Colonic mucosa (tissue), 4 donors: Measurements from ENCODE around the gene SMURF1. TPM values are rescaled to one million over a fixed set of nuclear protein-coding genes. Genes with fewer than 3 reads are reported as not detected.

Experiments used
- DNase-seq: peaks from one replicate; pipeline ENCODE4 v3.0.0-alpha.2; 2020
- H3K27ac ChIP-seq: fragments of 200-600 bp; one replicate; pipeline ENCODE4 v1.8.0; 2021
- H3K27me3 ChIP-seq: fragments of 200-600 bp; one replicate; pipeline ENCODE4 v1.8.0; 2021
- H3K36me3 ChIP-seq: fragments of 200-600 bp; one replicate; pipeline ENCODE4 v1.8.0; 2021
- H3K4me1 ChIP-seq: fragments of 200-600 bp; one replicate; pipeline ENCODE4 v1.8.0; 2021; ENCODE audit warnings: mild to moderate bottlenecking
- H3K4me3 ChIP-seq: fragments of 200-600 bp; one replicate; pipeline ENCODE4 v1.8.0; 2021
- H3K9ac ChIP-seq, 2 donors: one replicate each; pipeline ENCODE4 v1.7.0; 2013; ENCODE audit warnings: control low read depth in 2 of 2, low read depth in 2 of 2, low read length in 2 of 2
- H3K9me3 ChIP-seq: fragments of 200-600 bp; one replicate; pipeline ENCODE4 v1.8.0; 2021
- intact Hi-C: fragments of 100-400 bp; cut with DNase I; formaldehyde crosslinking; loops from one replicate; pipeline ENCODE4 v1.14.1; 2022
- total RNA-seq, 2 donors: library from RNA; stranded (reverse); fragmentation: NEBNext Ultra II Directional in 1 of 2; extraction: Animal tissue kit (Norgen Biotek cat#: 25700) in 1 of 2; gene quantifications; one replicate each; pipeline ENCODE4 v1.2.1, GENCODE V29; 2021
- TF ChIP-seq, protein P1 (sequence below): fragments of 200-600 bp; IDR thresholded peaks from one replicate; pipeline ENCODE4 v1.8.0; 2022; ENCODE audit warnings: antibody characterized with exemption, mild to moderate bottlenecking
- donor health status: healthy.
- donor health status: DM: no; HTN: no; CAD: no.
- donor health status: DM: no; HTN: no; CAD: no.

Gene SMURF1
- total RNA-seq, 2 donors from 2014 or later = 26.8 to 35.5 TPM

DNA sequence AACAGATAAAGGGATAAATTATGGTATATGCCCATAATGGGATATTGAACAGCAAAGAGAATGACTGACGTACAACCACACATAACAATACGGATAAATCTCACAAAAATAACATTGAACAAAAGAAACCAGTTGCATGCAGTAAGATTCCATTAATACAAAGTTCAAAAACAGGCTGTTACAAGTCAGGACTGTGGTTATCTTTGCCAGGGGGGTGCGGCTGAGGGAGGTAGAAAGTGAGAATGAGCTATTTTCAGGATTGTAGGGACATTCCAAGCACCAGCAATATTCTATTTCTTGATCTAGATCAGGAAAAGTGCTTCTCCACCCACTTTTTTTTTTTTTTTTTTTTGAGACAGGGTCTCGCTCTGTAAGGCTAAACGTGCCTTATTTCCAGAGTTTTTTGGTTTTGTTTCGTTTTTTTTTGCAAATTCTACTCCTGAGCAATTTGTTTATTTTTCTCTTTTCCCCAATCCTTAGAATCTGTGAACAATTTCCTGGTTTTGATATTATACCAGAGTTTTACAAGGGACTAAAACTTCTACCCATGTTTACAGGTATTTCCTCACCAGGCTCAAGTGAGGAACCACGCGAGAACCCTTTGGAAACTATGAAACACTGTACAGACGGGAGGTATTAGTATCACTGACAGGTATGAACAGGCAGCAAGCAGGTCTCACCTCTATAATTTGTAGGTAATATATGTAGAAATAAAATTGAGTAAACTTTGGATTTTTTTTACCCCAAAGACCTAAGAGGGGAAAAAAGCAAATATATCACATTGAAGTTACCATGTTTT, 9.9 kb downstream of the SMURF1 start:
- Histone ChIP-seq H3K4me1 (peaks cover 6% of the 10 kb centered on the region), H3K27ac (no peak overlapping the region), H3K27me3 (no peaks in the 10 kb centered on the region), H3K9me3 (no peaks in the 10 kb centered on the region), H3K4me3 (no peak overlapping the region), H3K36me3 (no peaks in the 10 kb centered on the region), H3K9ac (no peak overlapping the region)
- no peak for DNase-seq
- TF ChIP-seq, protein P1, sequence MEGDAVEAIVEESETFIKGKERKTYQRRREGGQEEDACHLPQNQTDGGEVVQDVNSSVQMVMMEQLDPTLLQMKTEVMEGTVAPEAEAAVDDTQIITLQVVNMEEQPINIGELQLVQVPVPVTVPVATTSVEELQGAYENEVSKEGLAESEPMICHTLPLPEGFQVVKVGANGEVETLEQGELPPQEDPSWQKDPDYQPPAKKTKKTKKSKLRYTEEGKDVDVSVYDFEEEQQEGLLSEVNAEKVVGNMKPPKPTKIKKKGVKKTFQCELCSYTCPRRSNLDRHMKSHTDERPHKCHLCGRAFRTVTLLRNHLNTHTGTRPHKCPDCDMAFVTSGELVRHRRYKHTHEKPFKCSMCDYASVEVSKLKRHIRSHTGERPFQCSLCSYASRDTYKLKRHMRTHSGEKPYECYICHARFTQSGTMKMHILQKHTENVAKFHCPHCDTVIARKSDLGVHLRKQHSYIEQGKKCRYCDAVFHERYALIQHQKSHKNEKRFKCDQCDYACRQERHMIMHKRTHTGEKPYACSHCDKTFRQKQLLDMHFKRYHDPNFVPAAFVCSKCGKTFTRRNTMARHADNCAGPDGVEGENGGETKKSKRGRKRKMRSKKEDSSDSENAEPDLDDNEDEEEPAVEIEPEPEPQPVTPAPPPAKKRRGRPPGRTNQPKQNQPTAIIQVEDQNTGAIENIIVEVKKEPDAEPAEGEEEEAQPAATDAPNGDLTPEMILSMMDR = no peak
- intact Hi-C loops = no loop called here

DNA sequence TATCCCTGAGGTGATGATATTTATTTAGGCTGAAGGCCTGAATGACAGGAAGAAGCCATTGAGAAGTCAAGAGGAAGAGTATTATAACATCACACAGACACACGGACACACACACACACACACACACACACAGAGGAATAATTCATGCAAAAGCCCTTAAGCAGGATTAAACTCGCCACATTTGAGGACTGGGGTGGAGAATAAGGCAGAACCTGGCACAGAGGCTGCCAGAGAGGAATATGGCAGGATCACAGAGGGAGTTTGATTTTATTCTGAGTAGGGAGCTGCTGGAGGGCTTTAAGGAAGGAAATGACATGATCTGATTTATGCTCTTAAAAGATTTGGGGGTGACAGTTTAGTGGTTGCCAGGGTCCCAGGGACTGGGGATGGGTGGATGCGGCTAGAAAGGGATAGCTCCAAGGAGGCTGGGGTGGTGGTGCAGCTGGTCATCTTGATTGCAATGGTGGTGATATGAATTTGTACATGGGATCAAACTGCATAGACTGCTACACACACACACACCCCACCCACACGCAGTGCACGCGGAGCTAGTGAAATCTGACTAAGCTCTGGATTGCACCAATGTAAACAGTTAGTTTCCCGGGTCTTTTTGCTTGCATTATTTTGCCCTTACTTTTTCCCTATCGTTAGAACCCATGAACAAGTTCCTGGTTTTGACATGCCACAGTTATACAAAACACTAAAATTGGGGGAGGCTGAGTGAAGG, 11.2 kb downstream of the SMURF1 start:
- Histone ChIP-seq H3K4me3 (no peak overlapping the region), H3K27ac (no peak overlapping the region), H3K36me3 (no peaks in the 10 kb centered on the region), H3K4me1 (peaks cover 17% of the 10 kb centered on the region), H3K27me3 (no peaks in the 10 kb centered on the region), H3K9ac (no peak overlapping the region), H3K9me3 (no peaks in the 10 kb centered on the region)
- no peak for DNase-seq
- intact Hi-C loops = no loop called here
- TF ChIP-seq, protein P1 = no peak

DNA sequence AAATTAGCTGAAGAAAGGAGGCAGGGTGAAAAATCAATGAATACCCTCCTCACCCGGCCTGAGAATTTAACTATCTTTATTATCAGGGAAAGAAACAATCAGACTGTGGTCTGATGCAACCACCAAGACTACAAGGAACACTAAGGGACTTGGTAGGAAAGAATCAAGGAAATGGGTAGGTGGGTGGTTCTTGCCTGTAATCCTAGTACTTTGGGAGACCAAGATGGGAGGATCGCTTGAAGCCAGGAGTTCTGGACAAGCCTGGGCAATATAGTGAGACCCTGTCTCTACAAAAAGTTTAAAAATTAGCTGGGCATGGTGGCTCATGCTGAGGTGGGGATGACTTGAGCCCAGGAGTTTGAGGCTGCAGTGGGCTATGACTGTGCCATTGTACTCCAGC, 12.6 kb downstream of the SMURF1 start:
- TF ChIP-seq, protein P1 = no peak
- Histone ChIP-seq H3K27me3 (no peaks in the 10 kb centered on the region), H3K4me1 (peaks cover 17% of the 10 kb centered on the region), H3K9me3 (no peaks in the 10 kb centered on the region), H3K36me3 (no peaks in the 10 kb centered on the region), H3K27ac (no peak overlapping the region), H3K4me3 (no peak overlapping the region), H3K9ac (no peak overlapping the region)
- intact Hi-C loops = no loop called here
- DNase-seq = no peak

DNA sequence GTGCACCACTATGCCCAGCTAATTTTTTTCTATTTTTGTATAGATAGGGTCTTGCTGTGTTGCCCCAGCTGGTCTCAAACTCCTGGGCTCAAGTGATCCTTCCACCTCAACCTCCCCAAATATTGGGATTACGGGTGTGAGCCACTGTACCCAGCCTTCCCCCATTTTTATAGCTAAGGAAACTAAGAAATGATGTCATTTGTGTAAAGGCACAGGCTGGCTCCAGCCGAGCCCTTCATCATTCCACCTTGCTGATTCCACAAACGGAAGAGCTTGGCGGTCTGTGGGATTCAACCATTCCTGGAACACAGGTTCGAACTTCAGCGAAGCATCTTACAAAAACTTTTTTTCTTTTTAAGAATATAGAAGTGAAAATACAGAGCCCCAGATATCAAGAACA, 14.4 kb downstream of the SMURF1 start:
- intact Hi-C loops = no loop called here
- H3K9ac ChIP-seq = no peak overlapping the region
- H3K27me3 ChIP-seq = no peaks in the 10 kb centered on the region
- TF ChIP-seq, protein P1 = no peak
- no peak overlapping the region for H3K4me3 ChIP-seq
- H3K4me1 ChIP-seq = peaks cover 26% of the 10 kb centered on the region
- H3K9me3 ChIP-seq = no peaks in the 10 kb centered on the region
- no peak for DNase-seq
- no peak overlapping the region for H3K27ac ChIP-seq
- H3K36me3 ChIP-seq = no peaks in the 10 kb centered on the region

DNA sequence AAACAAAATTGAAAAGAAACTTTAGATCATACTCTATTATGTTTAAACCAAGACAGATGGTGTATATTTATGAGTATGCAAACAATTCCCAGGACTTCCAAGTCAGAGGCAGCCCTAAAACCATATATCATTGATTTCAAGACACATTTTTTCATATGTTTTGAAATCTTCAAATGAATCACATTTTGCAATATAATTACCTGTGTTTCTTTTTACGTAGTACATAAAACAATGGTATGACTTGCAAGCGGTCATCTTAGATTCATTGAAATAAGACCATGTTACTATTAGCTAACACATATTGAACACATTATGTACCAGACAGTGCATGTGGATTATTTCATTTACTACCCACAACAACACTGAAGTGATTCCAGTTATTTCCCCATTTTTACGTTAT, 14.9 kb downstream of the SMURF1 start:
- no peaks in the 10 kb centered on the region for H3K36me3 ChIP-seq
- H3K9ac ChIP-seq = no peak overlapping the region
- TF ChIP-seq, protein P1 = no peak
- DNase-seq = no peak
- peak overlapping the region; percentile 8 for H3K27ac ChIP-seq
- peaks cover 29% of the 10 kb centered on the region for H3K4me1 ChIP-seq
- no peaks in the 10 kb centered on the region for H3K9me3 ChIP-seq
- no peak overlapping the region for H3K4me3 ChIP-seq
- intact Hi-C loops = no loop called here
- no peaks in the 10 kb centered on the region for H3K27me3 ChIP-seq
